ENCODE results near the gene FOS. TPM values are rescaled to one million over a fixed set of nuclear protein-coding genes. Genes with fewer than 3 reads are reported as not detected.

The FOS gene
- total RNA-seq, 1 experiment from 2014 or later = 3.1 TPM

GRCh38 chr14:75290851-75291250, 12.2 kb downstream of the FOS start:
- H3K27ac ChIP-seq = no peak overlapping the region
- no peaks in the 10 kb centered on the region for H3K9me3 ChIP-seq (replicated peaks)
- peaks cover 3% of the 10 kb centered on the region for H3K27me3 ChIP-seq
- H3K4me1 ChIP-seq = no peaks in the 10 kb centered on the region
- no peak for DNase-seq
- no peak overlapping the region for H3K4me3 ChIP-seq
- H3K36me3 ChIP-seq = no peaks in the 10 kb centered on the region

DNA sequence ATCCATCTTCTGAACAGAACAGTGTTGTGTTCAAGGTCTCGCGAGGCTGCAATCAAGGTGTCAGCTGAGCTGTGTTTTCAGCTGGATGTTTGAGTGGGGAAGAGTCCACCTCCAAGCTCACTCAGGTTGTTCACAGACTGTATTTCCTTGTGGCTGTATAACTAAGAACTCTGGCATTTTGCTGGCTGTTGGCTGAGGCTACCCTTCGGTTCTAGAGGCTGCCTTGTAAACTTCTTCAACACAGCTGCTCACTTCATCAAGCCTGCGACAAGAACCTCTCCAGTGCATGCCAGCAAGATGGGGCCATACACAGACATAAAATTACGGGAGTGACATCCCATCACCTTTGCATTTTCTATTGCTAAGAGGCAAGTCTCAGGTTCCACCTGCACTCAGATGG, 12.7 kb downstream of the FOS start:
- H3K4me1 ChIP-seq = no peaks in the 10 kb centered on the region

DNA sequence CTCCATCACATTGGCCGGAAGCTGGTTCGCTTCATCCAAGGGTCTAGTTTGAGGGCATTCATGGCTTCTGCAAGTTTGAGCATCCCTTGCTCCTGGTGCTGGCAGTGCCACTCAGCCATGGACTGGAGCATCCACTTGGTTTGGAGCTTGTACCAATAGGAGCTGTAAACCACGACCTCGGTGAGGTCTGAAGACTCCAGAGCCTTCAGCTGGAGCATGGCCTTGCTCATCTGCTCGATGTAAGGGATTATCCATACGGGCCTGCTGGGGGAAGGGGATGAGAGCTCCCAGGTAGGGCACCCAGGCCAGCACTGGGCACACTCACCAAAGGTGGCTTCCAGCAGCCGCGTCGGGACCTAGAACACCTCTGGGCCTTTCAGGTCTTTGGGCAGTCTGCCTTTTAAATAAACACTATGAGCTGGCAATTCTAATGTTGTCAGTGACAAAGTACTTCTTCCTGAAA, 13.5 kb downstream of the FOS start:
- Histone ChIP-seq H3K4me3 (no peak overlapping the region), H3K9me3 (replicated peaks) (no peaks in the 10 kb centered on the region), H3K36me3 (no peaks in the 10 kb centered on the region), H3K4me1 (no peaks in the 10 kb centered on the region), H3K27me3 (peaks cover 3% of the 10 kb centered on the region), H3K27ac (no peak overlapping the region)
- no peak for DNase-seq

More for the DNA sequence above, 12.7 kb downstream of the FOS start:
- Histone ChIP-seq H3K36me3 (no peaks in the 10 kb centered on the region), H3K4me3 (no peak overlapping the region), H3K27me3 (peaks cover 3% of the 10 kb centered on the region), H3K9me3 (replicated peaks) (no peaks in the 10 kb centered on the region), H3K27ac (no peak overlapping the region)
- no peak for DNase-seq

GRCh38 chr14:75292886-75293285, 14.3 kb downstream of the FOS start:
- Histone ChIP-seq H3K4me3 (no peak overlapping the region), H3K36me3 (no peaks in the 10 kb centered on the region), H3K27me3 (peaks cover 3% of the 10 kb centered on the region), H3K27ac (no peak overlapping the region), H3K4me1 (no peaks in the 10 kb centered on the region), H3K9me3 (replicated peaks) (no peaks in the 10 kb centered on the region)
- DNase-seq = no peak

DNA sequence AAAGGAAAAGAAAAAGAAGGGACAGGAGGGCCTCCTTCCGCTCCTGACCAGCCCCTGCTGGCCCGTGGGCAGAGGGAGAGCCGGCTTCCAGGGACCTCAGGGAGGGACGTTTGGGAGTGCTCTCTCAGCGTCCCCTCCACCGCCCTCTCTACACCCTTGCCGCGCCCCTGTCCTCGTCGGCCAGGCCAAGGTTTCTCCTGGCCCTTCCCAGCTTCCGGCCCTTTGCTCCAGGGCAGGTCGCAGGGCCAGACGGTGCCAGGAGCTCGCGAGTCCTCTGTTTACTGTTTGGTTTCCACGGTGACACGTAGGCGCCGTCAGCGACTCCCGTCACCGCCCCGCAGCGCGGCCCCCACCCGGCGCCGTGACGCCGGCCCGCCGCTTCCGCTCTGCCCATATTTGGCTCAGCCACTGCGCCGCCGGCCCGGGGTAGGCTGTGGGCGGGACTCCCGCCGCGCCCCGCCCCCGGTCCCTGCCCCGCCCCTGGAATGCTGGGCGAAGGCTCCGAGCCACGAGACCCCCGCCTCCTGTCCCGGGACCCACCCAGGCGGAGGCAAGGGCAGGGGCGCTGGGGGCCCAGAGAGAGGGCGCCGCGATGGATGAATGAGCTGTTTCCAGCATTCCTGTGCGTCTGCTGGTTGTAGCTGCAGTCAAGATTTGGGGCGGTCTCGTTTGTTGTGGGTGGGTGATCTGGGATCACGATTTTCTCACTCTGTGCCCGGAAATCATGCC, 15.5 kb downstream of the FOS start:
- Histone ChIP-seq H3K36me3 (no peaks in the 10 kb centered on the region), H3K27ac (peak overlapping the region; percentile 64), H3K4me3 (peak overlapping the region; percentile 69), H3K9me3 (replicated peaks) (no peaks in the 10 kb centered on the region), H3K4me1 (no peaks in the 10 kb centered on the region), H3K27me3 (no peaks in the 10 kb centered on the region)
- peak; percentile 92 for DNase-seq

- Histone ChIP-seq H3K27me3 (no peaks in the 10 kb centered on the region), H3K4me1 (no peaks in the 10 kb centered on the region), H3K27ac (peak overlapping the region; percentile 49), H3K9me3 (replicated peaks) (no peaks in the 10 kb centered on the region), H3K4me3 (peak overlapping the region; percentile 69), H3K36me3 (no peaks in the 10 kb centered on the region)
- DNase-seq = no peak
These were observed 16.0 kb downstream of the FOS start for GRCh38 chr14:75294649-75295033.

- Histone ChIP-seq H3K36me3 (no peaks in the 10 kb centered on the region), H3K4me1 (no peaks in the 10 kb centered on the region), H3K4me3 (peak overlapping the region; percentile 69), H3K27ac (no peak overlapping the region), H3K9me3 (replicated peaks) (no peaks in the 10 kb centered on the region), H3K27me3 (no peaks in the 10 kb centered on the region)
- DNase-seq = peak; percentile 21 to 40
These were observed 16.4 kb downstream of the FOS start for GRCh38 chr14:75295061-75295461.

DNA sequence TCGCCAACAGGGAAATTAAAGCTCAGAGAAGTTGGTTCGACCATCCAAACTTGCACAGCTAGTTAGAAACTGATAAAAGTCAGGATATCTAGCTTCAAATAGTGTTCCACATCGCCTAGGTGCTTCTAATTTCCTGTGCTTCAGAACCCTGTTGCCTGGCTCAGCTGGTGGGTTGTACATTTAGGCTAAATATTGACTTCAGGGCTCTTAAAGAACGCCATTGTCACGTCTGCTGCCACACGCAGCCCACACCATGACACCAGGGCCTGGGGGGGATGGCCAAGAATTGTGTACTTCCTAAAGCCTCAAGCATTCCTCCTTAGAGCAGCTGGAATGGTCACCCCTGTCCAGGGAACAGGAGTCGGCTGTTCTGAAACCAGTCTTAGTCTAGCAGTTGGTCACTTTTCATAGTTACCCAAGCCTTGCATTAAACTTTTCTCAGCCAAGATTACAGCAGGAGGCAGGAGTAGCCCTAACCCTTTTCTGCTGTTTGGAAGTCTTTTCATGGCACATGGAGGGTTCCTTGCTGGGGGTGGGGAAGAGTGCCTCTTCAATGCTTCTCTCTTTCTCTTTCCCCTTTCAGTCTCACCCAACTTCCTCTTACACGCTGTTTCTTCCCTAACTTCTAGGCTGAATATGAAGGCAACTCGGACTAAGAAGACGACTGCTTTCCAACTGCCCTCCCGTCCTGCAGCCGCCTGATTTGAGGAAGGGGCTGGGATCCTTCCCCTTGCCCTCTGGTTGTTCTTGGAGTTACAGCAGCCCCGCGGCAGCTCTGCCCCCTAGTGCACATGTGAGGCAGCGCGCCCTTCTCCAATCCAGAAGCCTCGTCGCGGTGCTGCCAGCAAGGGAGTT, 17.1 kb downstream of the FOS start:
- H3K9me3 ChIP-seq (replicated peaks) = no peaks in the 10 kb centered on the region
- peak overlapping the region; percentile 69 for H3K4me3 ChIP-seq
- no peak overlapping the region for H3K27ac ChIP-seq
- H3K36me3 ChIP-seq = no peaks in the 10 kb centered on the region
- H3K27me3 ChIP-seq = no peaks in the 10 kb centered on the region
- peak; percentile 67 to 82 for DNase-seq
- no peaks in the 10 kb centered on the region for H3K4me1 ChIP-seq

- DNase-seq = no peak
- Histone ChIP-seq H3K4me3 (no peak overlapping the region), H3K36me3 (no peaks in the 10 kb centered on the region)
These were observed 18.9 kb downstream of the FOS start for GRCh38 chr14:75297411-75298040.

DNA sequence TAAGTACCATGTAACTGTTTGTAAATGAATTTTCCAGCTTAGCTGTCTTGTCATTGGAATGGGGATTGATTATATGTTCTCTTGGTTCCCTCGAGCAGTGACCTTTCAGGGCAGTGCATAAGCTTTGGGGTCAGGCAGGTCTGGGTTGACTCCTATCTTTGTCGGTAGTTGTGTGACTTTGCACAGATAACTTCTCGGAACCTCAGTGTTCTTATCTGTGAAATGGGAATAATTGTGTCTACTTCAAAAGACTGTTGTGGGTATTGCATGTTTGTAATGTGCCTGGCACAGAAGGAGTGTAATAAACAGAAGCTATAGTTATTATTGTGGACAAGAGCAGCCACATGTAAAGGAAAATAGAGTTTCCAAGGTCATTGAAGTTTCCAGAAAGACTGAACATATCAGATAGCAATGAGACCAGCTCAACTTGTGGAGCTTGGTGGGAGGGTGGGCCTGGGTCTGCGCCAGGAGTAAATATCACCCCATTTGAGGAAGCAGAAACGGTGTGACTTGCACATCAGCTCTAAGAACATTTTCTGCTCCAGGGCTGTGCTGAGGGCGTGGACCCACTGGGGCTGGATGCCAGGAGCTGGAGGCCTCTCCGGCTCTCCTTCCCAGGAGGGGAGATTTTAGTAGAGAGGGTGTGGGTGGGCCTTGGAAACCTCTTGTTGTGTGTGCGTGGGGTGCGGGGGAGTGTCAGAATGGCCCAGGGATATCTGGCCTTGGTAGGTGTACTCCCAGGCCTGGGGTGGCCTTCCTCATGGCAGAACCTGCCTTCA, 19.7 kb downstream of the FOS start:
- DNase-seq = no peak
- no peaks in the 10 kb centered on the region for H3K4me1 ChIP-seq
- no peaks in the 10 kb centered on the region for H3K27me3 ChIP-seq
- H3K9me3 ChIP-seq (replicated peaks) = no peaks in the 10 kb centered on the region
- no peak overlapping the region for H3K4me3 ChIP-seq
- H3K36me3 ChIP-seq = no peaks in the 10 kb centered on the region
- H3K27ac ChIP-seq = no peak overlapping the region

More at GRCh38 chr14:75297411-75298040, 18.9 kb downstream of the FOS start:
- Histone ChIP-seq H3K27me3 (no peaks in the 10 kb centered on the region), H3K4me1 (no peaks in the 10 kb centered on the region), H3K27ac (no peak overlapping the region), H3K9me3 (replicated peaks) (no peaks in the 10 kb centered on the region)

DNA sequence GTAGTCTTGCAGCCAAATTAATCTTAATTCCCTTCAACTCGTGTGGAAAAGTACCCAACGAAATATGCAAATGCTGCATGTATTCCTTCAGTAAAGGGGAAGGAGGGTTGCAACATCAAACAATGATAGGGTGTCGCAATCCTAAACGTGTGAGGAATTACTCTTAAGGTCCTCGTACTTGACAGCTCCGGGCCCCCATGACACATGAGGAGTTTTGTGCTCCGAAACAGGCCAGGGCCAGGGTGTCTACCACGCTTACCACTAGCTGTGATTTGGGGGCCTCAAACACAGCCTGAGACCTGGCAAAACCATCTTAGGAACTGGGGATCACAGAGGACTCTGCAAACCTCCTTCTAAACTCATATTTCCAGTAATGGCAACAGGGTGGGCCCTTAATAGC, 20.4 kb downstream of the FOS start:
- no peak overlapping the region for H3K27ac ChIP-seq
- no peak overlapping the region for H3K4me3 ChIP-seq
- H3K36me3 ChIP-seq = no peaks in the 10 kb centered on the region
- no peak for DNase-seq
- H3K27me3 ChIP-seq = no peaks in the 10 kb centered on the region
- no peaks in the 10 kb centered on the region for H3K9me3 ChIP-seq (replicated peaks)
- no peaks in the 10 kb centered on the region for H3K4me1 ChIP-seq

GRCh38 chr14:75299576-75299975, 20.9 kb downstream of the FOS start:
- no peak for DNase-seq
- Histone ChIP-seq H3K9me3 (replicated peaks) (no peaks in the 10 kb centered on the region), H3K27ac (no peak overlapping the region), H3K36me3 (no peaks in the 10 kb centered on the region), H3K27me3 (no peaks in the 10 kb centered on the region), H3K4me3 (no peak overlapping the region), H3K4me1 (no peaks in the 10 kb centered on the region)

DNA sequence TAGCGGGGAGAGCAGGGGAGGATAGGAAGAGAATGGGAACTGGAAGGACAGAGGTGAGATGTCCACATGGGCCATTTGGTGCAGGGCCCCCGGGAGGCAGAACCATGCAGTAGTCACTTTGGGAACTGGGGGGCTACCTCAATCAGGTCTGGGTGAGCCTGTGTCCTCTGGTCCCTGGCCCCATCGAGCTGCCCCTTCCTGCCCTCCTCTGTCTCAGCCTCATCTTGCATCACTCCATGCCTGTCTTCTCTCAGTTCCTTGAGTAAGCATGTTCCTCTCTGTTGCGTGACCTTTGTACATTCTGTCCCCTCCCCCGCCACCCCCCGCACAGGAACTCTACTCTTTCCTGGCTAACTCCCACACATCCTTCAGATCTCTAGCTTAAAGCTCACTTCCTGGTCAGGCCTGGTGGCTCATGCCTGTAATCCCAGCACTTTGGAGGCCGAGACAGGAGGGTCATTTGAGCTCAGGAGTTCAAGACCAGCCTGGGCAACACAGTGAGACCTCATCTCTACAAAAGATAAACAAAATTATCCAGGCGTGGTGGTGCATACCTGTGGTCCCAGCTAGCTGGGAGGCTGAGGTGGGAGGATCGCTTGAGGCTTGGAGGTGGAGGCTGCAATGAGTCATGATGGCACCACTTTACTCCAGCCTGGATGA, 23.2 kb downstream of the FOS start:
- no peaks in the 10 kb centered on the region for H3K27me3 ChIP-seq
- H3K4me3 ChIP-seq = no peak overlapping the region
- H3K36me3 ChIP-seq = no peaks in the 10 kb centered on the region
- H3K27ac ChIP-seq = no peak overlapping the region
- no peak for DNase-seq
- H3K9me3 ChIP-seq (replicated peaks) = no peaks in the 10 kb centered on the region
- H3K4me1 ChIP-seq = no peaks in the 10 kb centered on the region

GRCh38 chr14:75303381-75303789, 24.8 kb downstream of the FOS start:
- no peaks in the 10 kb centered on the region for H3K27me3 ChIP-seq
- no peaks in the 10 kb centered on the region for H3K4me1 ChIP-seq
- no peaks in the 10 kb centered on the region for H3K9me3 ChIP-seq (replicated peaks)
- H3K27ac ChIP-seq = no peak overlapping the region
- H3K36me3 ChIP-seq = no peaks in the 10 kb centered on the region
- H3K4me3 ChIP-seq = no peak overlapping the region
- peak; percentile 50 to 86 for DNase-seq
